C4-2B (cell line): Measurements from ENCODE around the gene DLG2.

ENCODE experiments used
- CTCF ChIP-seq: fragments of 450-650 bp; conservative IDR thresholded peaks from 2 replicates; pipeline ENCODE4 v1.5.1; 2017; ENCODE audit warnings: mild to moderate bottlenecking
- ZFX ChIP-seq: fragments of 450-650 bp; IDR thresholded peaks from 2 replicates; pipeline ENCODE4 v1.6.1; 2017

- TF ChIP-seq CTCF: no peak
- TF ChIP-seq ZFX: no peak
Measured at GRCh38 chr11:83818349-83818748, 1808.8 kb downstream of the DLG2 start.
